Thyroid gland (tissue), 4 donors: Measurements from ENCODE around the gene CSNK1E. TPM values are rescaled to one million over a fixed set of nuclear protein-coding genes. Genes with fewer than 3 reads are reported as not detected.
A peak's percentile ranks its signal among the peaks of the same experiment; 100 is the strongest.

ENCODE experiments used
- DNase-seq, 2 donors: peaks; one replicate each; pipeline ENCODE4 v3.0.0-alpha.2; 2019
- H3K27ac ChIP-seq, 3 donors: fragments of 200-600 bp; sonication (generic); 1 replicate in 2 of 3; 2 replicates in 1 of 3; pipeline ENCODE4 v1.5.1; 2016 to 2019; ENCODE audit warnings: mild to moderate bottlenecking in 1 of 3, moderate library complexity in 1 of 3
- H3K27me3 ChIP-seq: fragments of 200-600 bp; sonication (generic); one replicate; pipeline ENCODE4 v1.5.1; 2019
- H3K36me3 ChIP-seq, 2 donors: fragments of 200-600 bp; sonication (generic); one replicate each; pipeline ENCODE4 v1.5.1; 2016 to 2019
- H3K4me1 ChIP-seq, 2 donors: fragments of 200-600 bp; sonication (generic); one replicate each; pipeline ENCODE4 v1.5.1; 2017 to 2019
- H3K4me3 ChIP-seq, 3 donors: fragments of 200-600 bp; sonication (generic); replicated peaks in 1 of 3; 1 replicate in 2 of 3; 2 replicates in 1 of 3; pipeline ENCODE4 v1.5.1; 2016; ENCODE audit warnings: mild to moderate bottlenecking in 1 of 3
- H3K9me3 ChIP-seq: fragments of 200-600 bp; sonication (generic); one replicate; pipeline ENCODE4 v1.5.1; 2017
- POLR2A ChIP-seq, 2 donors: fragments of 450-650 bp; IDR thresholded peaks; one replicate each; pipeline ENCODE4 v1.6.1; 2017; ENCODE audit warnings: antibody characterized with exemption in 2 of 2, mild to moderate bottlenecking in 2 of 2, moderate library complexity in 1 of 2
- WGBS, 2 donors: methylation state at CpG; one replicate each; pipeline ENCODE4 v1.1.5; 2017; 5-methylcytosine and 5-hydroxymethylcytosine counted together
- intact Hi-C: fragments of 100-400 bp; cut with DNase I; formaldehyde crosslinking; loops from one replicate; pipeline ENCODE4 v1.15.1; 2023
- total RNA-seq, 4 donors: library from RNA; depleted of rRNA; stranded (reverse); fragments of >200 nt; gene quantifications; one replicate each; pipeline ENCODE4 v1.2.3, GENCODE V29; 2016
- TF ChIP-seq, protein P1 (sequence below), 6 experiments: fragments of 200-600 bp in 3 of 6; fragments of 450-650 bp in 3 of 6; sonication (generic) in 3 of 6; IDR thresholded peaks; one replicate each; pipeline ENCODE4 v1.5.1; 2016 to 2019; ENCODE audit warnings: antibody characterized with exemption in 6 of 6, mild to moderate bottlenecking in 2 of 6, inconsistent platforms in 1 of 6, moderate library complexity in 1 of 6

CSNK1E gene
- total RNA-seq, 4 donors from 2014 or later: 53.2 to 98.4 (median 69.5) TPM

DNA sequence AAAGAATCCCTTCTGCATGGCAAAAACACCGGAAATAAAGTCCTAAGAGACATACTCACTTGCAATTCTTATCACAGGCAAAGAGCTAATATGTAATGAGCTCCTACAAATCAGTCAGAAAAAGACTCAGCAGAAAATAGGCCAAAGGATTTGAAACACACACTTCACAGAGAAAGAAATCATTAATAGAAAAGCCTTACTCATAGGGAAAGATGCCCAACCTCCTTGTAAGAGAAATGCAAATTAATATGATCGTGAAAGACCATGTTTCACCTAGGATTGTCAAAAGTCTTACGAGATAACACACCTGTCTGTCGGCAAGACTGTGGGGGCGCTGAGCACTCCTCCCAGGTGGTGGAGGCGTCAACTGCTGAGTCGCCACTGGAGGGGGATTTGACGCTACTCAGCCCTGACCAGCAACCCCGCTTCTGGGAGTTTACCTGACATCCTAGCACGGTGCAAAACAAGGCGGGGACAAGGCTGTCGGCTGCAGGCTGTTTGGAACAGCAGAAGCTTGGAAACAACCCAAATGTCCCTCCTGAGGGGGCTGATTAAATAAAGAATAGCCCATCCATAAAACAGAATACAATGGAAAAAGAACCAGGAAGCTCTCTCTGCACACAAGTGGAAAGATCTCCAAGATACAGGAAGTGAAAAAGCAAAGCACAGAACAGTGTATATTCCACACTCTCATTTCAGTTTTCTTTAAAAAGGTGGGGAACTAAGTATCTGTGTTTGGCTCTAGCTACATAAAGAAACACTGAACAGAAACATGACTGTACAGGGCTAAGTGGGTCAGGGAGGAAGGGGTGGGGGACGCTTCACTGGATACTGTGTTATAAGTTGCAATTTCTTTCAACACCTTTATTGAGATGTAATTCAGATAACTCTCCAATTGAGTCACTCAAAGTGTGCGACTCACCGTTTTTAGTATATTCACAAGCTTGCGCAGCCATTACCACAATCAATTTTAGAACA lies 11.5 kb downstream of the CSNK1E start:
- intact Hi-C loops: no loop called here
- Histone ChIP-seq H3K9me3 (no peaks in the 10 kb centered on the region), H3K27me3 (no peaks in the 10 kb centered on the region), H3K36me3 (peaks cover 22 to 23% of the 10 kb centered on the region in 2 donors), H3K27ac (peak overlapping the region; percentile 39 to 51 (median 49)), H3K4me1 (peaks cover 53 to 69% of the 10 kb centered on the region in 2 donors), H3K4me3 (no peak overlapping the region)
- TF ChIP-seq, protein P1, sequence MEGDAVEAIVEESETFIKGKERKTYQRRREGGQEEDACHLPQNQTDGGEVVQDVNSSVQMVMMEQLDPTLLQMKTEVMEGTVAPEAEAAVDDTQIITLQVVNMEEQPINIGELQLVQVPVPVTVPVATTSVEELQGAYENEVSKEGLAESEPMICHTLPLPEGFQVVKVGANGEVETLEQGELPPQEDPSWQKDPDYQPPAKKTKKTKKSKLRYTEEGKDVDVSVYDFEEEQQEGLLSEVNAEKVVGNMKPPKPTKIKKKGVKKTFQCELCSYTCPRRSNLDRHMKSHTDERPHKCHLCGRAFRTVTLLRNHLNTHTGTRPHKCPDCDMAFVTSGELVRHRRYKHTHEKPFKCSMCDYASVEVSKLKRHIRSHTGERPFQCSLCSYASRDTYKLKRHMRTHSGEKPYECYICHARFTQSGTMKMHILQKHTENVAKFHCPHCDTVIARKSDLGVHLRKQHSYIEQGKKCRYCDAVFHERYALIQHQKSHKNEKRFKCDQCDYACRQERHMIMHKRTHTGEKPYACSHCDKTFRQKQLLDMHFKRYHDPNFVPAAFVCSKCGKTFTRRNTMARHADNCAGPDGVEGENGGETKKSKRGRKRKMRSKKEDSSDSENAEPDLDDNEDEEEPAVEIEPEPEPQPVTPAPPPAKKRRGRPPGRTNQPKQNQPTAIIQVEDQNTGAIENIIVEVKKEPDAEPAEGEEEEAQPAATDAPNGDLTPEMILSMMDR (IDR thresholded peaks at IDR 0.05): no peak
- no peak for TF ChIP-seq POLR2A (IDR thresholded peaks at IDR 0.05)
- WGBS, 2 donors: 36 to 40% methylated on average over 16 of the region's 16 CpGs
- peak; percentile 40 to 49 for DNase-seq

DNA sequence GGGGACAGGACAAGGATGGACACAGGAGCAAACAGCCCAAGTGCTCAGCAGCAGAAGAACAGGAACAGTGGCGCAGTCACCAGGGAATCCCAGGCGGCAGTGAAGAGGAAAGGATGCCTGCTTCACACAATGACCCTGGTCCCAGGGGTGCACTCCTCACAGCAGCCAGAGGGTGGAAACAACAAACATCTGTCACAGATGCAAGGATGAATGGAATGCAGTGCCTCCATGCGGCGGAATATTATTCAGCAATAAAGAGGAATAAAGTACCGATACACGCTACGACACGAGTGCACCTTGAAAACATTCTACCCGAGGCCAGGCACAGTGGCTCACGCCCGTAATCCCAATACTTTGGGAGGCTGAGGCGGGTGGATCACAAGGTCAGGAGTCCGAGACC lies 12.7 kb downstream of the CSNK1E start:
- Histone ChIP-seq H3K4me3 (no peak overlapping the region), H3K36me3 (peaks cover 29 to 34% of the 10 kb centered on the region in 2 donors), H3K9me3 (no peaks in the 10 kb centered on the region), H3K27ac (peak overlapping the region in 1 of 3 donors; percentile 19), H3K27me3 (no peaks in the 10 kb centered on the region), H3K4me1 (peaks cover 51 to 67% of the 10 kb centered on the region in 2 donors)
- TF ChIP-seq, protein P1 (IDR thresholded peaks at IDR 0.05): peak in 1 of 6 experiments; percentile 14
- TF ChIP-seq POLR2A (IDR thresholded peaks at IDR 0.05): no peak
- WGBS, 2 donors: 83 to 93% methylated on average over 13 of the region's 13 CpGs
- DNase-seq: no peak
- intact Hi-C loops: no loop called here

DNA sequence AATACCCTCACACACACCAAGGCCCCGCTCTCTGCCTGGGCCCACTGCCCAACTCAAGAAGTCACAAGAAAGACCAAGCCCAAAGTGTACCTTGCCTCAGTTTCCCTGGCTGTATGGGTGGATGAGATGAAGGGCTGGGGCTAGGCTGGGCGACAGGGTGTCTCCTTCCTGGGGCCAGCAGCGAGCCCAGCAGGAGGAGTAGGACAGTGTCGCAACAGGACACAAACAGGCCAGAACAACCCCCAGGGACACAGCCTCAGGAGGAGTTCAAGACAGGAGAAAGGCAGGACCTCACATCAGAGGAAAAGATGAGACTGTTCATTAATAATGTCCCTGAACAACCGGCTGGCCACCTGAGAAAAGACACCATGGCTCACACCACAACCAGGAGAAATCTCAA lies 13.3 kb downstream of the CSNK1E start:
- intact Hi-C loops: no loop called here
- Histone ChIP-seq H3K27ac (peak overlapping the region in 1 of 3 donors; percentile 19), H3K36me3 (peaks cover 35 to 40% of the 10 kb centered on the region in 2 donors), H3K4me3 (no peak overlapping the region), H3K9me3 (no peaks in the 10 kb centered on the region), H3K27me3 (no peaks in the 10 kb centered on the region), H3K4me1 (peaks cover 51 to 67% of the 10 kb centered on the region in 2 donors)
- 84 to 85% methylated on average over 5 of the region's 5 CpGs for WGBS, 2 donors
- TF ChIP-seq, protein P1 (IDR thresholded peaks at IDR 0.05): no peak
- TF ChIP-seq POLR2A (IDR thresholded peaks at IDR 0.05): no peak
- DNase-seq: no peak

DNA sequence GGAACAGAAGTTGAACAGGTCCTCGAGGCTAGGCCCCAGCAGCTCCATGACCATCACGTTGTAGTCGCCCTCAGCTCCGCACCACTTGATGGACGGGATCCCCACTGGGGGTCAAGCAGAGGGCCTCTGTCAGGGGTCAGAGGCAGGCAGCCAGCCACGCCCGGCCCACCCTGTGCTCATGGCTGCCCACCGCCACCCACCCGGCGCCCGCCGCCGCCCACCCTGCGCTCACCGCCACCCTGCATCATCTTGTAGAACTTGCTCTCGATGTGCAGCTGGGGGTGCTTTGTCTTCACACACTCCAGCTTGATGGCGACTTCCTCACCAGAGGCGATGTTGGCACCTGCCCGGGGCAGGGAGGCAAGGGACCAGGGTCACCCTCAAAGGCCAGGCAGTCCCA lies 14.3 kb downstream of the CSNK1E start:
- no peaks in the 10 kb centered on the region for H3K9me3 ChIP-seq
- H3K27me3 ChIP-seq: no peaks in the 10 kb centered on the region
- no peak overlapping the region for H3K4me3 ChIP-seq
- intact Hi-C loops: no loop called here
- peaks cover 44 to 59% of the 10 kb centered on the region in 2 donors for H3K4me1 ChIP-seq
- peaks cover 46 to 50% of the 10 kb centered on the region in 2 donors for H3K36me3 ChIP-seq
- no peak for TF ChIP-seq POLR2A (IDR thresholded peaks at IDR 0.05)
- TF ChIP-seq, protein P1 (IDR thresholded peaks at IDR 0.05): no peak
- no peak for DNase-seq
- 84 to 100% methylated on average over 4 to 7 of the region's 19 CpGs for WGBS, 2 donors
- H3K27ac ChIP-seq: no peak overlapping the region

DNA sequence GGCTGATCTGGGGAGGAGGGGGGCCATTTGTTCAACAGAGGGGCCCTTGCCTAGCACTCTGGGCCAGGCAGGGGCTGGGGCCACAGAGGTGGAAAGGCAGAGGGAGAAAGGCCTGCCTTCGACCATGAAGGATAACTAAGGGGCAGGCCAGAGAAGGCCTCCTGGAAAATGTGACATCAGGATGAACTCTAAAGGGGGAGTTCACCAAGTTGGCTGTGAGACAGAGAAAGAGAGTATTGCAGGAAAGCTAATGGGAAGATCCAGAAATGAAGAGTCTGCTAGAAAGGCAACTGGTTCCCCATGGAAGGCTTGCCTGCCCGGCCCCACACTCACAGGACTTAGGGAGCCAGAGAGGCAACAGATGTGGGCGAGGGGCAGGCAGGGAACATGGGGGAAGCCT lies 16.3 kb downstream of the CSNK1E start:
- H3K27me3 ChIP-seq: no peaks in the 10 kb centered on the region
- TF ChIP-seq POLR2A (IDR thresholded peaks at IDR 0.05): no peak
- TF ChIP-seq, protein P1 (IDR thresholded peaks at IDR 0.05): no peak
- no peaks in the 10 kb centered on the region for H3K9me3 ChIP-seq
- peaks cover 65 to 70% of the 10 kb centered on the region in 2 donors for H3K36me3 ChIP-seq
- DNase-seq: no peak
- intact Hi-C loops: no loop called here
- H3K4me3 ChIP-seq: no peak overlapping the region
- H3K27ac ChIP-seq: no peak overlapping the region
- WGBS, 2 donors: 83 to 89% methylated on average over 3 of the region's 3 CpGs
- peaks cover 34 to 45% of the 10 kb centered on the region in 2 donors for H3K4me1 ChIP-seq
